Coronary artery (tissue), 2 donors: ENCODE results near the gene MYOM1.
A peak's percentile ranks its signal among the peaks of the same experiment; 100 is the strongest.
"Not testable (repeated sequence)": the region's sequence is repeated elsewhere in the genome, so short reads cannot be mapped to it uniquely, and the experiment has no call there.

Experiments
- DNase-seq: peaks from one replicate; pipeline ENCODE4 v3.0.0-alpha.2; 2017; ENCODE audit warnings: low spot score
- H3K27ac ChIP-seq, 2 donors: fragments of 200-600 bp; sonication (generic); one replicate each; pipeline ENCODE4 v1.5.1; 2016 to 2019
- H3K4me3 ChIP-seq: fragments of 200-600 bp; sonication (generic); 2 replicates; pipeline ENCODE4 v1.5.1; 2016; ENCODE audit warnings: mild to moderate bottlenecking, moderate library complexity
- CTCF ChIP-seq: fragments of 200-600 bp; sonication (generic); IDR thresholded peaks from one replicate; pipeline ENCODE4 v1.5.1; 2019; ENCODE audit warnings: antibody characterized with exemption

The MYOM1 gene

GRCh38 chr18:3067722-3068121 is 152.0 kb downstream of the MYOM1 start:
- no peak for DNase-seq
- no peak overlapping the region for H3K4me3 ChIP-seq
- no peak overlapping the region for H3K27ac ChIP-seq
- no peak for TF ChIP-seq CTCF

GRCh38 chr18:3067165-3067661 is 152.6 kb downstream of the MYOM1 start:
- TF ChIP-seq CTCF, result no peak
- H3K27ac ChIP-seq, result no peak overlapping the region
- H3K4me3 ChIP-seq, result no peak overlapping the region
- DNase-seq, result no peak

GRCh38 chr18:3066341-3067110 is 153.2 kb downstream of the MYOM1 start:
- Histone ChIP-seq H3K27ac (no peak overlapping the region), H3K4me3 (no peak overlapping the region)
- TF ChIP-seq CTCF, result no peak
- no peak for DNase-seq

DNA sequence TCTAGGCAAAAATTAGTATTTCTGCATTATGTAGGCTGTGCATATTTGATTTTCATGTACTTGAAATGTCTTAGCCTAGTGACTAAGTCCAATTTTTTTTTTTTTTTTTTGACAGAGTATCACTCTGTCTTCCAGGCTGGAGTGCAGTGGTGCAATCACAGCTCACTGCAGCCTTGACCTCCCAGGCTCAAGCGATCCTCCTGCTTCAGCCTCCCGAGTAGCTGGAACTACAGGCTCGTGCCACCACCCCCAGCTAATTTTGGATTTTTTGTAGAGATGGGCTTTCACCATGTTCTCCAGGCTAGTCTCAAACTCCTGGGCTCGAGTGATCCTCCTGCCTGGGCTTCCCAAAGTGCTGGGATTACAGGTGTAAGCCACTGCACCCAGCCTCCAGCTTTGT is 156.0 kb downstream of the MYOM1 start:
- H3K27ac ChIP-seq, H3K4me3 ChIP-seq, DNase-seq: not testable (repeated sequence)

DNA sequence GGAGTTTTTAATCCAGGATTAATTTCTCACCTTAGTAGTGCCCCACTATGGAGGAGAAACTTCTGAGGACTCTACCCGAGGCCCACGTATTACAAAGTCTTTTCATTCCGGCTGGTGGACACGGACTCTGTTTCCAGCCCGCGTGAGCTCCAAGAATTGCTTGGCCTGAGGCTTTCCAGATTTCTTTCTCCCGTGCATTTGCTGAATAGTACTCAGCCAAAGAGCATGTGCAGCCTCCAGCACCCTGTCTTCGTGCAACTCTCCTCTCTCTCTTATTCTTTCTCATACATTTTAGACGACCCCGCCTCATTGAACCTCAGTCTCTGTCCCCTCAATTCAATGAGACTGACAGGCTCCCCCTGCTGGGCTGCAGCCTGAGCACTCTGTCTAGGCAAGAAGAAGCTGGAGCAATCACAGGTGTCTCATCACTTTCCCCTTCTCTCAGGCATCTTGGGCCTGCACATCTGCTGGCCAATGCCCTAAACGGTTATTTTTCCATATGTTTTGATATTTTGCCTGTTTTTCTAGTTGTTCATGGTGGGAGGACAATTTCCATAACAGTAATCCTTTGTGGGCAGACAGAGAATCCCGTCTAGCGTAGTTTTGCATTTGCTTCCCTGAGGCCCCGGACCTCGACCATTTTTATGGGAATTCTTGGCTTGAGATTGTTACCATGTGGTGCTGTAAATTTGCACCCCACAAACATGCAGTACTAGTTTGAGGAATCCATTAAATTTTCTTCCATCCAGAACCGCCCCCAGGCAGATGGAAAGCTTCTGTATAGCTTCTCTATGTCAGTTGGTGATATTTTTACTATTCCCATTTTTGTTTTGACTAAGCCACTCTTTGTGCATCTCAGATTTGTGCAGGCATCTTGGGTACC is 156.7 kb downstream of the MYOM1 start:
- DNase-seq, result no peak
- Histone ChIP-seq H3K27ac (no peak overlapping the region), H3K4me3 (peak overlapping the region; percentile 50)
- TF ChIP-seq CTCF, result peak; percentile 63

- no peak for DNase-seq
- Histone ChIP-seq H3K27ac (no peak overlapping the region), H3K4me3 (no peak overlapping the region)
- no peak for TF ChIP-seq CTCF
These were observed 158.0 kb downstream of the MYOM1 start for GRCh38 chr18:3061581-3062312.
